Neural progenitor cell (in vitro differentiated cells): ENCODE results near the gene S100A10. TPM values are rescaled to one million over a fixed set of nuclear protein-coding genes. Genes with fewer than 3 reads are reported as not detected.

Experiments used
- DNase-seq: peaks from one replicate; pipeline ENCODE4 v3.0.0-alpha.2; 2016; ENCODE audit warnings: low spot score
- H2AFZ ChIP-seq: fragments of 200-600 bp; sonication (generic); replicated peaks from 2 replicates; pipeline ENCODE4 v1.6.1; 2016; ENCODE audit warnings: antibody characterized with exemption
- H3F3A ChIP-seq: fragments of 200-600 bp; sonication (generic); 2 replicates; pipeline ENCODE4 v1.6.1; 2016; ENCODE audit warnings: antibody characterized with exemption, low read depth
- H3K27ac ChIP-seq: fragments of 200-600 bp; sonication (generic); 2 replicates; pipeline ENCODE4 v1.5.1; 2016; ENCODE audit warnings: mild to moderate bottlenecking
- H3K27me3 ChIP-seq: fragments of 200-600 bp; sonication (generic); 2 replicates; pipeline ENCODE4 v1.6.1; 2016; ENCODE audit warnings: mild to moderate bottlenecking, moderate library complexity
- H3K36me3 ChIP-seq: fragments of 200-600 bp; sonication (generic); 2 replicates; pipeline ENCODE4 v1.5.1; 2016
- H3K4me1 ChIP-seq: fragments of 200-600 bp; sonication (generic); 2 replicates; pipeline ENCODE4 v1.6.1; 2016; ENCODE audit warnings: mixed run types
- H3K4me2 ChIP-seq: fragments of 200-600 bp; sonication (generic); 2 replicates; pipeline ENCODE4 v1.6.1; 2016
- H3K4me3 ChIP-seq: fragments of 200-600 bp; sonication (generic); 2 replicates; pipeline ENCODE4 v1.5.1; 2016
- H3K79me2 ChIP-seq: fragments of 200-600 bp; sonication (generic); 2 replicates; pipeline ENCODE4 v1.6.1; 2016; ENCODE audit warnings: low read depth
- H3K9ac ChIP-seq: fragments of 200-600 bp; sonication (generic); 2 replicates; pipeline ENCODE4 v1.6.1; 2016
- H3K9me3 ChIP-seq: fragments of 200-600 bp; sonication (generic); 2 replicates; pipeline ENCODE4 v1.5.1; 2016; ENCODE audit warnings: low read depth
- H4K20me1 ChIP-seq: fragments of 200-600 bp; sonication (generic); 2 replicates; pipeline ENCODE4 v1.6.1; 2016; ENCODE audit warnings: low read depth
- H3K27ac Mint-ChIP-seq: 3 replicates; pipeline ENCODE4 v1.8.0; 2021; ENCODE audit warnings: mixed read lengths
- H3K27me3 Mint-ChIP-seq: 2 replicates; pipeline ENCODE4 v1.8.0; 2022; ENCODE audit warnings: low read depth, mild to moderate bottlenecking, inconsistent platforms, moderate library complexity, mixed read lengths; ENCODE audit not compliant: insufficient read depth
- H3K36me3 Mint-ChIP-seq: 3 replicates; pipeline ENCODE4 v1.8.0; 2021; ENCODE audit warnings: mixed read lengths
- H3K4me1 Mint-ChIP-seq: 3 replicates; pipeline ENCODE4 v1.8.0; 2021; ENCODE audit warnings: mixed read lengths
- H3K4me3 Mint-ChIP-seq: 3 replicates; pipeline ENCODE4 v1.8.0; 2021; ENCODE audit warnings: mild to moderate bottlenecking, moderate library complexity, mixed read lengths
- H3K9me3 Mint-ChIP-seq: 3 replicates; pipeline ENCODE4 v1.8.0; 2020; ENCODE audit warnings: mixed read lengths
- CTCF ChIP-seq: fragments of 200-600 bp; sonication (generic); IDR thresholded peaks from 2 replicates; pipeline ENCODE4 v1.5.1; 2017; ENCODE audit warnings: antibody characterized with exemption, mild to moderate bottlenecking
- EZH2 ChIP-seq: fragments of 200-600 bp; sonication (generic); IDR thresholded peaks from 2 replicates; pipeline ENCODE4 v1.6.1; 2017; ENCODE audit warnings: antibody characterized with exemption, mild to moderate bottlenecking, moderate library complexity
- EZH2phosphoT487 ChIP-seq: fragments of 200-600 bp; sonication (generic); IDR thresholded peaks from 2 replicates; pipeline ENCODE4 v1.6.1; 2017; ENCODE audit warnings: antibody characterized with exemption
- total RNA-seq: library from RNA; depleted of rRNA; stranded (reverse); fragments of >200 nt; gene quantifications from 2 replicates; pipeline ENCODE4 v1.2.3, GENCODE V29; 2015; ENCODE audit warnings: low replicate concordance

S100A10 gene
- total RNA-seq, 1 donor from 2014 or later: 0.54 TPM

GRCh38 chr1:151939141-151939540 lies 54.5 kb downstream of the S100A10 start:
- Histone ChIP-seq H3K9ac (no peak overlapping the region), H2AFZ (no peak overlapping the region), H4K20me1 (no peaks in the 10 kb centered on the region), H3K36me3 (no peaks in the 10 kb centered on the region), H3K9me3 (no peaks in the 10 kb centered on the region), H3K27ac (no peak overlapping the region), H3K4me1 (peaks cover 7% of the 10 kb centered on the region), H3K27me3 (peaks cover 26% of the 10 kb centered on the region), H3K79me2 (no peaks in the 10 kb centered on the region), H3F3A (no peaks in the 10 kb centered on the region), H3K4me2 (no peak overlapping the region), H3K4me3 (no peak overlapping the region)
- no peaks in the 10 kb centered on the region for H3K9me3 Mint-ChIP-seq
- H3K27me3 Mint-ChIP-seq: peaks cover 12% of the 10 kb centered on the region
- H3K36me3 Mint-ChIP-seq: no peaks in the 10 kb centered on the region
- H3K27ac Mint-ChIP-seq: no peak overlapping the region
- TF ChIP-seq EZH2 (no peak), EZH2phosphoT487 (no peak), CTCF (no peak)
- no peak for DNase-seq
- peaks cover 47% of the 10 kb centered on the region for H3K4me1 Mint-ChIP-seq
- no peak overlapping the region for H3K4me3 Mint-ChIP-seq

GRCh38 chr1:151936653-151937052 lies 57.0 kb downstream of the S100A10 start:
- Mint-ChIP-seq H3K9me3 (no peaks in the 10 kb centered on the region), H3K27me3 (peaks cover 6% of the 10 kb centered on the region), H3K36me3 (no peaks in the 10 kb centered on the region), H3K4me1 (peaks cover 40% of the 10 kb centered on the region), H3K27ac (no peak overlapping the region), H3K4me3 (peak overlapping the region; percentile 0)
- H3K27ac ChIP-seq: no peak overlapping the region
- no peak overlapping the region for H3K4me3 ChIP-seq
- no peak overlapping the region for H2AFZ ChIP-seq
- H3F3A ChIP-seq: no peaks in the 10 kb centered on the region
- no peaks in the 10 kb centered on the region for H3K9me3 ChIP-seq
- H3K4me1 ChIP-seq: peaks cover 7% of the 10 kb centered on the region
- no peak for TF ChIP-seq CTCF
- no peak for TF ChIP-seq EZH2phosphoT487
- no peak for TF ChIP-seq EZH2
- no peaks in the 10 kb centered on the region for H3K79me2 ChIP-seq
- H3K27me3 ChIP-seq: peaks cover 26% of the 10 kb centered on the region
- H4K20me1 ChIP-seq: no peaks in the 10 kb centered on the region
- peak; percentile 66 for DNase-seq
- H3K36me3 ChIP-seq: no peaks in the 10 kb centered on the region
- no peak overlapping the region for H3K9ac ChIP-seq
- no peak overlapping the region for H3K4me2 ChIP-seq

- Histone ChIP-seq H3K4me3 (no peak overlapping the region), H3F3A (no peaks in the 10 kb centered on the region), H3K4me1 (peaks cover 7% of the 10 kb centered on the region), H3K4me2 (no peak overlapping the region), H3K27ac (no peak overlapping the region), H3K36me3 (no peaks in the 10 kb centered on the region), H4K20me1 (no peaks in the 10 kb centered on the region), H2AFZ (no peak overlapping the region), H3K9me3 (no peaks in the 10 kb centered on the region), H3K9ac (no peak overlapping the region), H3K79me2 (no peaks in the 10 kb centered on the region), H3K27me3 (peaks cover 26% of the 10 kb centered on the region)
- Mint-ChIP-seq H3K4me3 (no peak overlapping the region), H3K27me3 (peaks cover 3% of the 10 kb centered on the region), H3K4me1 (peaks cover 34% of the 10 kb centered on the region), H3K27ac (no peak overlapping the region), H3K36me3 (no peaks in the 10 kb centered on the region), H3K9me3 (peaks cover under 1% of the 10 kb centered on the region)
- no peak for DNase-seq
- no peak for TF ChIP-seq CTCF
- no peak for TF ChIP-seq EZH2phosphoT487
- TF ChIP-seq EZH2: no peak
Measured at GRCh38 chr1:151935894-151936602, 57.6 kb downstream of the S100A10 start.
